HepG2 (cell line): ENCODE data around the gene PSMC2.

Source experiments
- ZNF225 ChIP-seq: sonication (generic); formaldehyde crosslinking; IDR thresholded peaks from 2 replicates; pipeline ENCODE4 v1.4.0; 2020; ENCODE audit warnings: mild to moderate bottlenecking, missing genetic modification reagents
- ZNF678 ChIP-seq: sonication (generic); formaldehyde crosslinking; IDR thresholded peaks from 2 replicates; pipeline ENCODE4 v1.4.0; 2020; ENCODE audit warnings: mild to moderate bottlenecking, missing genetic modification reagents

DNA sequence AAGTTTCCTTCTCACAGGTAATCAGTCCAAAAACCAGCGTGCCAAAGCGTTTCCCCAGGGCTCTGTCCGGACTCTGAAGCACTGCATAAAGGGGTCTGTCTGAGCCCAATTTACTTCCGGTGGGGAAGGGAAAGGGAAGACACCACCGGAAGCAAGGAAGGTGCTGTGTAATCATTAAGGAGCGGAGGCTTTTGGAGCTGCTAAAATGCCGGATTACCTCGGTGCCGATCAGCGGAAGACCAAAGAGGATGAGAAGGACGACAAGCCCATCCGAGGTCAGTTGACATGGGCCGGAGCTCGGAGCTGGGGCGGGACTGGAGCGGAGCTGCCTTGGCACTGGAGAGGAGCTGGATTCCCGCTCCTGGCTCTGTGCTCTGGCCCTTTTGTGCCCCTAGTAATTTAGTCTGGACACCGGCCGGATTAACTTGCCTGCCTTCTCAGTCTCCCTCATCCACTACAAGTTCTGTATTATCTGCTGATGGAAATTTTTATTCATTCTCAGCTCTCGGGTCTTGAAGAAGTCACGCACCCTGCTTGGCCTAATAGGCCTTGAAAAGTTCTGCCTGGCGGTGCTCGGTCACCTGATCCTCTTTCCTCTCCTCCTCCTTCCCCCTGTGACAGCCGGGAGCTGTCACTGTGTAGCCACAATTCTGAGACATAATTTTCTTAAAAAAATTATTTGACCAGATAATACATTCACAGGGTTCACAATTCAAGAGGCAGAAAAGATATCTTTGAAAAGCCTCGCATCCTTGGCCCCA, at the start of gene PSMC2:
- no peak for TF ChIP-seq ZNF225
- TF ChIP-seq ZNF678 (CRISPR knock-in tag): no peak
